Esophagus squamous epithelium (tissue), 4 donors: ENCODE data around the gene ERN2.

Experiments used
- CTCF ChIP-seq, 6 experiments: fragments of 450-650 bp in 4 of 6; fragments of 200-600 bp in 2 of 6; sonication (generic) in 2 of 6; IDR thresholded peaks; one replicate each; pipeline ENCODE4 v1.5.1; 2016 to 2019; ENCODE audit warnings: antibody characterized with exemption in 6 of 6, mild to moderate bottlenecking in 4 of 6, moderate library complexity in 4 of 6
- POLR2A ChIP-seq, 4 donors: fragments of 450-650 bp; IDR thresholded peaks; one replicate each; pipeline ENCODE4 v1.6.1; 2017; ENCODE audit warnings: antibody characterized with exemption in 4 of 4, mild to moderate bottlenecking in 4 of 4, moderate library complexity in 3 of 4

DNA sequence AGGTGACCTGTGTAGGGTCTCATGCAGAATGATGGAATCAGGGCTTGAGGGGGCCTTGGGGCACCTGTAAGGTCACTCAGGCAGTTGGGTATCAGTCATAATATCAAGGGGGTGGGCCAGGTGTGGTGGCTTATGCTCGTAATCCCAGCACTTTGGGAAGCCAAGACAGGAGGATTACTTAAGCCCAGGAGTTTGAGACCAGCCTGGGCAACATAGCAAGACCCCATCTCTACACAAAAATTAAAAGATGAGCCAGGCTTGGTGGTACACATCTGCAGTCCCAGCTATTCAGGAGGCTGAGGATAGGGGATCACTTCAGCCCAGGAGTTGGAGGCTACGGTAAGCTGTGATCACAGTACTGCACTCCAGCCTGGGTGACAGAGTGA lies 7.5 kb downstream of the ERN2 start:
- TF ChIP-seq CTCF (IDR thresholded peaks at IDR 0.05) (no peak), POLR2A (IDR thresholded peaks at IDR 0.05) (no peak)
